Measurements from ENCODE around the gene NEDD4. TPM values are rescaled to one million over a fixed set of nuclear protein-coding genes. Genes with fewer than 3 reads are reported as not detected.

NEDD4 gene
- total RNA-seq, 1 donor, result 45.3 TPM

DNA sequence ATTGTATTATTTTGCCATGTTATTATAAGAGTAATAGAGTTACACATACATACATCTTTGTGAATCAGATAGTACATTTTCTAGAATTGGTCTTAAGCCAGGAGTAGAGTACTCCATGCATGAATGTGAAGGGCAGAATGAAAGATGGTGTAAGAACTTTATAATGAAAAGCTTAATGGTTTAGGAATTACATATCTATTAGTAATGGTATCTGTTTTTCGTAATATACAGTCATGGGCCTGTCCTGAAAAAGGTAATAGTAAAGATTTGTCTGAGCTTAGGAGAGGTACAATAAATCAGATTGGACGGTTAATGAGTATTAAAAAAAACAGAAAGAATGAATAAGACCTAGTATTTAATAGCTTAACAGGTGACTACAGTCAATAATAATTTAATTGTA is 132.3 kb downstream of the NEDD4 start:
- DNase-seq (ENCODE audit: low read depth), result no peak
- TF ChIP-seq, protein P1, sequence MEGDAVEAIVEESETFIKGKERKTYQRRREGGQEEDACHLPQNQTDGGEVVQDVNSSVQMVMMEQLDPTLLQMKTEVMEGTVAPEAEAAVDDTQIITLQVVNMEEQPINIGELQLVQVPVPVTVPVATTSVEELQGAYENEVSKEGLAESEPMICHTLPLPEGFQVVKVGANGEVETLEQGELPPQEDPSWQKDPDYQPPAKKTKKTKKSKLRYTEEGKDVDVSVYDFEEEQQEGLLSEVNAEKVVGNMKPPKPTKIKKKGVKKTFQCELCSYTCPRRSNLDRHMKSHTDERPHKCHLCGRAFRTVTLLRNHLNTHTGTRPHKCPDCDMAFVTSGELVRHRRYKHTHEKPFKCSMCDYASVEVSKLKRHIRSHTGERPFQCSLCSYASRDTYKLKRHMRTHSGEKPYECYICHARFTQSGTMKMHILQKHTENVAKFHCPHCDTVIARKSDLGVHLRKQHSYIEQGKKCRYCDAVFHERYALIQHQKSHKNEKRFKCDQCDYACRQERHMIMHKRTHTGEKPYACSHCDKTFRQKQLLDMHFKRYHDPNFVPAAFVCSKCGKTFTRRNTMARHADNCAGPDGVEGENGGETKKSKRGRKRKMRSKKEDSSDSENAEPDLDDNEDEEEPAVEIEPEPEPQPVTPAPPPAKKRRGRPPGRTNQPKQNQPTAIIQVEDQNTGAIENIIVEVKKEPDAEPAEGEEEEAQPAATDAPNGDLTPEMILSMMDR (IDR thresholded peaks at IDR 0.05; ENCODE audit: insufficient read depth, low read depth, low read length), result no peak
- H3K4me3 ChIP-seq (ENCODE audit: low read depth, low read length), result no peak overlapping the region

DNA sequence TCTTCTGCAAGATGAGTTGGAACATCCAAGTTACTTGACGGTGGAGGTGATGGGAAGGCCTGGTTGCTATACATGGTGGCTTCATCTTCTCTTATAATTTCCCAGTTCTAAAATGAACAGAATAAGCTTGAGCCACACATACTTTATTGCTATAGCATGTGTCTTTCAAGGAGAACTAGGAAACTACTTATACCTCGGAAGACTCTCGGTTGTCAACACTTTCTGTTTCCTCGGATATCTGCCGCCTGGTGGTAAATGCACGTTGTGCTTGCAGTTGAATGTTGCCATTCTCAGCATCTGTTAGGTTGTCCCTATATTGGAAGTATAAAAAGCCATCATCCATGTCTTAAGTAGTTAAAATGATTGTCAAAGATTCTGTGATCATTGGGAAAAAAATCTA is 132.9 kb downstream of the NEDD4 start:
- H3K4me3 ChIP-seq (ENCODE audit: low read depth, low read length), result no peak overlapping the region
- TF ChIP-seq, protein P1 (IDR thresholded peaks at IDR 0.05; ENCODE audit: insufficient read depth, low read depth, low read length), result no peak
- DNase-seq (ENCODE audit: low read depth), result no peak

GRCh38 chr15:55859681-55860080 is 133.7 kb downstream of the NEDD4 start:
- no peak for DNase-seq (ENCODE audit: low read depth)
- no peak overlapping the region for H3K4me3 ChIP-seq (ENCODE audit: low read depth, low read length)
- TF ChIP-seq, protein P1 (IDR thresholded peaks at IDR 0.05; ENCODE audit: insufficient read depth, low read depth, low read length), result no peak

DNA sequence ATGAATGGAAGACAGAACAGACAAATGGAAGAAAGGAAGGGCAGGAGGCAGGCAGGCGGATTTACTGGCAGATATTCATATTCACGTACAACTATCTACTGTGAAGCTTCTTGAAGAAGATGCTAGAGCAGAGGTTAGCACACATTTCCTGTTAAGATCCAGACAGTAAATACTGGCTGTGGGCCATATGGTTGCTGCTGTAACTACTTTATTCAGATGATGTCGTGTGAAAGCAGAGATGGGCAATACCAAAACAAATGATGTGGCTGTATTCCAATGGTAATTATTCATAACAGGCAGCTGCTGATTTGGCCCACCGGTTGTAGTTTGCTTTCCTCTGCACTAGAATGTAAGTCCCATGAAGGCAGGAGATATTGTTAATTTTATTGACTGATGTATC is 134.8 kb downstream of the NEDD4 start:
- peak; percentile 42 for DNase-seq (ENCODE audit: low read depth)
- TF ChIP-seq, protein P1 (IDR thresholded peaks at IDR 0.05; ENCODE audit: insufficient read depth, low read depth, low read length), result no peak
- H3K4me3 ChIP-seq (ENCODE audit: low read depth, low read length), result no peak overlapping the region

GRCh38 chr15:55856506-55857164 is 136.8 kb downstream of the NEDD4 start:
- TF ChIP-seq, protein P1 (IDR thresholded peaks at IDR 0.05; ENCODE audit: insufficient read depth, low read depth, low read length), result no peak
- no peak for DNase-seq (ENCODE audit: low read depth)

DNA sequence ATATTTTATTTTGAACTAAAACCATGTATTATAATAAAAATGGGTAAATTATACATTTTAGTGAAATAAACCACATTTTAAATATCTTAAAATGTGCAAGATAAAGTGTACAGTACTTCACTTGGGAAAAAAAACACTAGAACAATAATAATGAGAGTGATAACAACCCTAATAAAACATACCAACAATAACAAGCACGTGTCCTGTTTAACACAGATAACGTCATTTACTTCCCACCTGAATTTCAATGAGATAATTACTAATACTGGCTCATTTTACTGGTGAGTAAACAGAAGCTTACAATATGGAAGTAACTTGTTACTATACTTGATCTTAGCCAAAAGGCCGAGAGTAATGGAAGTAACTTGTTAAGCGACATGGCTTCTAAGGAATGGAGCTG is 140.3 kb downstream of the NEDD4 start:
- no peak for DNase-seq (ENCODE audit: low read depth)
- TF ChIP-seq, protein P1 (IDR thresholded peaks at IDR 0.05; ENCODE audit: insufficient read depth, low read depth, low read length), result no peak
- no peak overlapping the region for H3K4me3 ChIP-seq (ENCODE audit: low read depth, low read length)

More at GRCh38 chr15:55856506-55857164, 136.8 kb downstream of the NEDD4 start:
- no peak overlapping the region for H3K4me3 ChIP-seq (ENCODE audit: low read depth, low read length)

All from fibroblast of villous mesenchyme (primary cell).